GM21447 (cell line): Measurements from ENCODE around the gene CD248.

Experiments
- ATAC-seq: cut with Tn5 transposase; IDR thresholded peaks from one replicate; pipeline ENCODE4 v1.9.1; 2021; ENCODE audit not compliant: unreplicated experiment

CD248 gene

GRCh38 chr11:66289548-66290329 lies 27.1 kb downstream of the CD248 start:
- peak; percentile 42 for ATAC-seq

DNA sequence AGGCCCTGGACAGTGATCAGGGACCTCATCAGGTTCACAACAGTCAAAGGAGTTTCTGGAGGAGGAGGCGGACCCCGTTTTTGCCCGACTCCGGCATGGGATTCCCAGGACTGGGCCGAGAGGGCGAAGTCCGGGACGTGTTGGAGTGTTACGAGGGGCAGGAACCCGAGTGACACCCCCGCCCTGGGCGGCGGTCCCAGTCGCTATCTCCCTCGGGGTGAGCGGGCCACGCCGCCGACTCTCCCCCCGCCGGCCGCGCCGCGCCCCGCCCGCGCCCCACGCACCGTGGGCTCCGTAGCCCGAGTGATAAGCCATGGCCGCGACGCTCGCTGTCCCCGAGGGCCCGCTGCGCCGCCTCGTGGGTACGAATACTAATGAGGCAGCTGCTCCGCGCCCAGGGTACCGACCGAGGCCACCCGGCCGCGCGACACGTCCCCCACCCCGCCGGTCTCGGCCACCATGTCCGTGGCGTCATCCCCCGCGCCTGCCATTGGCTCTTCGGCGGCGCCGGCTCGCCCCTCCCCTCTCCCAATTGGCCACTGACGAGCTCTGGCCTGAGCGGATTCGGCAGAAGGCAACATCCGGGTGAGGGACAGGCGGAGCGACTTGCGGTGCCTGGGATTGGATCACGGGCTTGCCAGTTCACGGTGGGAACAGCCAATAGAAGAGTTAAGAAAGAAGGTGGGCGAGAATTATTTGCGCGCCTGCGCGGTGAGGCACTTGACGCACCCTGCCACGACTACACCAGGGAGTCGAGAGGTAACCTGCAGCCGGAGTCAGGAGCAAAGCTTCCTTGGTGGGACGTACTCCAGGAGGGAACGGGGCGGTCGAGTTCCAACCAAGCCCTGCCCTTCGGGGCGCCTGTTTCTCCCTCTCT lies 27.9 kb downstream of the CD248 start, which contains the start of gene YIF1A:
YIF1A (minus strand) TSS at position 473 of the 877 bp plus-strand sequence; CDS start at position 315, 158 bp downstream.
- peak; percentile 91 for ATAC-seq

- no peak for ATAC-seq
These were observed 28.8 kb downstream of the CD248 start for GRCh38 chr11:66287889-66288670.

GRCh38 chr11:66287211-66287888 lies 29.5 kb downstream of the CD248 start:
- ATAC-seq, result no peak

DNA sequence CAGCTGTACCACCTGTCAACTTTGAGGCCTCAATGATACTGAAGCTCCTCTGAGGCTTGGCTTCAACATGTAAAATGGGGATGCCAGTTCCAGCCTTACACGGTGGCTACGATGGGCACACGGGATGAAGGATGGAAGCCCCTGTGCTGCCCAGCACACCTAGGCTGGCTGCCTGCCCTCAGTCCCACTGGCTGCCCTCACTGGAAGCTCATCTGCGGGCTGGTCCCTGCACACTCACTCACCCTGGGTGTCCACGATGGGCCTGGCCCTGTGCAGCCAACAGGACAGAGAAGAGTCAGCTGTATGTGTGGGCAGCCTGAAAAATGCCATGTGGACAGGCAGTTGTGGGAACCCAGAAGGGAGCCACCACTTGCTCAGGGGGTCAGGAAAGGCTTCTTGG lies 30.1 kb downstream of the CD248 start:
- no peak for ATAC-seq

GRCh38 chr11:66285250-66285947 lies 31.4 kb downstream of the CD248 start:
- ATAC-seq, result no peak

- ATAC-seq, result no peak
These were observed 32.2 kb downstream of the CD248 start for GRCh38 chr11:66284526-66285078.

DNA sequence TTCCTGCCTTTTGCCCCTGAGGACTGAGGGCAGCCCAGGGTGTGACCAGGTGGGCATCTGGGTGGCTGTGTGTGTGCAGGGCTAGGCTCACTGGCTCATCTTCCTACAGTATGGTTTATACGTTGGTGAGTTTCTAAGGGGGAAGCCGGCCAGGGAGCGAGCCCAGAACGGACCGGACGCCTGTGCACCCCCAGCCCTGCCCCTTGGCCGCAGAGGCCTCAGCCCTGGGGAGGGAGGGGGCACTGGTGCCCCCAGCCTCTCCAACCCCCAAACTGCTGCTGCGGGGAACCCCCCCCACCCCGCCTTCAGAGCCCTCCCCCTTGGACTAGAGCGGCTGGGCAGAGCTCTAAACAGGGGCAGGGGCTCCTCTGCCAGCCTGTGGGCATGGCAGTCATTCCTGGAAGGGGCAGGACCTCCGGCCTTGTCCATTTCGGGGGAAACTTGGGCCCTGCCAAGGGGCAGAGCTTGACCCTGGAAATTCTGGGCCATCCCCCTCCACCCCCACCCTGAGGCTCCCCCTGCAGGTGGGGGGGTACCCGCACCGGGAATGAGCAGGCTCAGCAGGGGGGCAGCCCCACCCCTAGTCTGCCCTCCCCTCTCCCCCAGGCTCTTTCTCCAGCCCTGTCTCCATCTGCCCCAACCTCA lies 33.3 kb downstream of the CD248 start:
- no peak for ATAC-seq

DNA sequence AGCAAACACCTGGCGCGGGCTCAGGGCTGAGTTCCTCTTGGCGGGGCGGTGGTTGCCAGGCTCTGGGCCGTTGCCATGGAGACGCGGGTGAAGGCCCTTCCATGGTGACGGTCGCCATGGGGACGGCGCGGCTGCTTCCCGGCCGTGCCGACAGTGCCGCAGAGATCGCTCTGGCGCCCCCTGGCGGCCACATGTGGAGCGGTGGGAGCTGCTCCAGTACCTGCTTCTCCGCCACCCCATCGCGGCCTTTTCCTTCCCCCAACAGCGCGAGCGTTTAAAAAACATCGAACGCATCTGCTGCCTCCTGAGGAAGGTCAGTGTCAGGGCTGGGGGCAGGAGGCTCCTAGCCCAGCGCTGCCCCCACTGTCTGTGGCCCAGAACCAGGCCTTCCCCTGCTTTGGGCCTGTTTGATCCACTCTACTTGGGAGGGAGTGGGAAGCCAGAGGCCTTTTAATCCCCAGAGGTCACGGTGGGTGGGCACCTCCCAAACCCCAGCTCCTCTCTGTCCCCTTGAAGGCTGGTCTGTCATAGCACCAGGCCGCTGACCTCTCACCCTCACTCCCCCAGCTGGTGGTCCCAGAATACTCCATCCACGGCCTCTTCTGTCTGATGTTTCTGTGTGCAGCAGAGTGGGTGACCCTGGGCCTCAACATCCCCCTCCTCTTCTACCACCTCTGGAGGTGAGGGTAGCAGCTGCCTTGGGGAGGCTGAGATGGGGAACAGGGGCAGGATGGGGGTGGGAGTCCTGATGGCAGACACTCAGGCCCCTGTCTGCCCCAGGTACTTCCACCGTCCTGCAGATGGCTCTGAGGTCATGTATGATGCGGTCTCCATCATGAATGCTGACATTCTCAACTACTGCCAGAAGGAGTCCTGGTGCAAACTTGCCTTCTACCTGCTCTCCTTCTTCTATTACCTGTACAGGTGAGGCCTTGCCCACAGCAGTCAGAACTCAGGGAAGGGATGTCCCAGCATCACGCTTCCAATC lies 34.1 kb downstream of the CD248 start:
- peak; percentile 56 for ATAC-seq

- ATAC-seq, result no peak
These were observed 34.9 kb downstream of the CD248 start for GRCh38 chr11:66281776-66282467.

DNA sequence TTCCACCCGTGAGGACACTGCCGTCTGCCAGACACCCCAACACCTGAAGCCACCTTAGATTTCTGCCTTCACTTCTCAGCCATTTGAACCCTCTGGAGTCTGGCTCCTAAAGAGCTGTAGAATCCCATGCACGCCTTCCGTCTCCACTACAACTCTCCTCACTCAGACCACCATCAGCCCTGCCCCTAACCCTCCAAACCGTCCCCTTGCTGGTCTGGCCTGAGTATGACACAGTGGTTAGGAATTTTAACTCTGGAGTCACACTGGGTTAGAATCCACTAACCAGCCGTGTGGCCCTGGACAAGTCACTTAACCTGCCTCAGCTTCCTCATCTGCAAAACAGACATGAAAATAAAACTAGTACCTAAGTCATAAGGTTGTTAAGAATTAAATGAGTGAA lies 35.8 kb downstream of the CD248 start:
- ATAC-seq, result no peak

DNA sequence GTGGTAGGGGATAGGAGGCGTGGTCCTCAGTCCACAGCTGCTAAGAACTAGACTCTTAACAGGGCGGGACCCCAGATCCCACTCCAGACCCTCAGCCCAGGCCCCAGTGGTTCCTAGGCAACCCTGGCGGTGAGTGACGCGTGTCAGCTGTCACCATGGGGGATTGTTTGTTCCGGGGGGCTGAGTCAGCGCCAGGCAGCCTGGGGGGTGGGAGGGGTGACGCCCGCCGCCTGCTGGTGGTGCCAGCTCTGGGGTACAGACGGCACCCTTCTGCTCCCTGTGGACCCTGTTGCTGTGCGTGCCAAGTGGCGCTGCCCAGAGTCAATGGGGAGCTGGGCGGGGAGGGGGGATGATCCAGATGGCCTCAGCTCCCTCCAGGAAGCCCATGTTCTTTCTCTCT lies 36.4 kb downstream of the CD248 start:
- no peak for ATAC-seq

DNA sequence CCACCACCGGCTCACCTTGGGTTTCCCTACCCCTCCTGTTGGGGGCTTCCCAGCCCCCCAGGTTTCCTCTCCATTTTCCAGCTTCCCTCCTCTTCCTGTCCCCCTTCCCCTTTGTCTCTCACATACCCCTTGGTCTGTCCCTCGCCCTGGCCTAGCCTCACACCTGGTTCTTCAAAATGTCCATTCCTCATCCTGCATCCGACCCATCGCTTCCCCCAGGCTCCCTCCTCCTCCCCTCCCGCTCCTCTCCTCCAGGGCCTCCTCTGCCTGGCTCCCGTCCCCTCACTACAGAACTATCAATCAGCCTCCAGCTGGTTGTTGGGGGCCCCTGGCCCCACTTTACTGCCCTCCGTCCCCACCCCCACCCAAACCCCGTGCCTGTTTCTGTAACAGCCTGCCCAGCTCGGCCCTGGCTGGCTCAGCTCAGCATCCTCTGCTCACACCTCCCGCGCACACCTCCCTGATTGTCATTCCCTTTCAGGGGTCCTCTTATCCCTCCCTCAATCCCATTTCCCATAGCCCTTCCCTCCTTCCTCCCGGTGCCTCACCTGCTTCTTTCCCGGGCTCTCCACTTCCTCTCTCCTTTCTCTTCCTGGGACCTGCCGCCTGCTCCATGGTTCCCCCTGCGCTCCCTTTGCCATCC lies 37.6 kb downstream of the CD248 start:
- ATAC-seq, result no peak

DNA sequence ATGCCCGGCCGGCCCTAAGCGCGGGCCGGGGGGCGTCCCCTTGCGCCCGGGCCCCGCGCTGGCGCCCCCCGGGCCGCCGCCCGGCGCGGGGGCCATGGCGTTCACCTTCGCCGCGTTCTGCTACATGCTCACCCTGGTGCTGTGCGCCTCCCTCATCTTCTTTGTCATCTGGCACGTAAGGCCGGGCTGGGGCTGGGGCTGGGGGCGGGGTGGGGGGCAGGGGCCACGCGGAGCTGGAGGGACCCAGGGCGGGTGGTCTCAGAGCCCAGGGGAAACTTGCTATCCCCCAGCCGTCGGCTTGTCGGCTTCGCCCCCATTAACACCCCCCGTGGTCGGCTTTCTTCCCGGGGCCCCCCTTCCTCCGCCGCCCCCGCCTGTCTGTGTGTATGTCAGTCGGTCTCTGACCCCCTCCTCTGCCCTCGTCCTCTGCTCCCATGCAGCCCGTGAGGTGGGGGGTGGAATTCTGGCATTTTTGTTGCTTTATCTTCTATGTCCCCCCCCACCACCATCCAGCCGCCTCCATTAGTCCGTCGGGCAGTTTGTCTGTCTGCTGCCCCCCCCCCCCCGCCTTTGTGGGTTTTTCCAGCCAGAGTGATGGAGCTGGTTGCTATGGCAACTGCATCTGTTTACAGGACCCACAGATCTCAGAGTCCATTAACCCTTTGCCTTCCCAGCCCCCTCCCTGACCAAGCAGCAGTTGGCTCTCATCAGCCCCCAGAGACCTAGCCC lies 38.3 kb downstream of the CD248 start:
- ATAC-seq, result no peak

DNA sequence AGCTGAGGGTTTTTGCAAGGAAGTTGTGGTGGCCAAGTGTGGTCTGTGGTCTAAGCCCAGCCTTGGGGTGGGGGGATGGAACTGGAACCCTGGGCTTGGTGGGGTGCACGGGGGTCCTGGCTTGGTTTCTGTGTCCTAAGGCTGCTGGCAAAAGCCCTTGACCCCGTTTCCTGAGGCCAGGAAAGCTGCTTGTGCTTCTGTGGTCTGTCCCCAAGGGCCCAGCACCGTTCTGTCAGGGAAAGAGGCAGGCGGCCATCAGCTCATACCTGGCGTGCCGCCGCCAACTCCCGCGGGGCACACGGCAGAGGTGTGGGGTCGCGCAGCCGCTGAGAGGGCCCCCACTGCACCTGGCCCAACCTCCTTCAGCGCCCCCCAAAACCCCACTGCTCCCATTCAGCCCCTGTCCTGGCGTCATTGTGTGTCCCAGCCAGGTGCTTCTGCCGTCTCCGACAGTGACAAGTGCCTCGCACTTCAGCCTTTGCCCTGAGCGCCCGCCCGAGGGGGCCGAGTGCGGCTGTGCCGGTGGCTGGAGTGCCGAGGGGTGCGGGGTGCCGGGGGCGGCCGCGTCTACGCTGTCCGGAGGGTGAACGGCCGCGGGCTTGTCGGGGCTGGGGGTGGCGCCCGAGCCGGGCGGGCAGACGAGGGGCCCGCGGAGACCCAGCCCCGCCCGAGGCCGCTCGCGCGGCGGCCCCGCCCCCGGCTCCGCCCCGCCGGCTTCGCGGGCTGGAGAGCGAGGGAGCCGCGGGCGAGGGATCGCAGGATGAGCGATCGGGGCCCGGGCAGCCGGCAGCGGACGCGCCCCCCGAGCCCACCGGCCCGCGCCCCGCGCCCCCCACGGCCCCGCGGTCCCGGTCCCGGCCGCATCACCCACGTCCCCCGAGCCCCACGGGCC lies 39.1 kb downstream of the CD248 start, which contains the start of gene CNIH2:
CNIH2 (plus strand) TSS at position 705 of the 892 bp plus-strand sequence. CDS start 282 bp downstream, outside the sequence.
- no peak for ATAC-seq
